HCT116 (cell line): ENCODE measurements around the gene RFWD3. TPM values are rescaled to one million over a fixed set of nuclear protein-coding genes. Genes with fewer than 3 reads are reported as not detected.
A peak's percentile ranks its signal among the peaks of the same experiment; 100 is the strongest.

ENCODE experiments used
- ATAC-seq: fragments of 200-7000 bp; cut with Tn5 transposase; 2 replicates; pipeline ENCODE4 v1.9.1; 2020; ENCODE audit warnings: mild to moderate bottlenecking, moderate library complexity
- BruUV-seq: library from RNA; stranded (reverse); fragments of 400-500 nt; replicated peaks from 2 replicates; lab custom pipeline; 2021; lab: Mats Ljungman, UMichigan
- CTCF ChIA-PET: fragments of 300-600 bp; sonication (Branson Sonifier 250); formaldehyde crosslinking; loops from one replicate; lab custom pipeline; 2021; ENCODE audit warnings: antibody characterized with exemption; lab: Charles Lee
- POLR2A ChIA-PET: fragments of 300-600, 350-600 bp; sonication (Branson Sonifier 250); formaldehyde crosslinking; loops from one replicate; lab custom pipeline; 2021; ENCODE audit warnings: antibody characterized with exemption; lab: Charles Lee
- RAD21 ChIA-PET, 2 experiments: fragments of 300-600 bp; sonication (Branson Sonifier 250); formaldehyde crosslinking; loops; one replicate each; lab custom pipeline; 2023; ENCODE audit warnings: low total read pairs in 2 of 2; ENCODE audit not compliant: uncharacterized antibody in 2 of 2, unreplicated experiment in 2 of 2, low non-redundant PET in 1 of 2; lab: Charles Lee
- DNase-seq: peaks from one replicate; pipeline ENCODE4 v3.0.0-alpha.2; 2010; ENCODE audit warnings: low read depth, low spot score
- H2AFZ ChIP-seq: fragments of 200-600 bp; shearing (Covaris generic), sonication (generic); 2 replicates; pipeline ENCODE4 v1.6.1; 2017; ENCODE audit warnings: low read depth, mixed run types, mixed read lengths, antibody characterized with exemption, low read length; ENCODE audit not compliant: poor library complexity, severe bottlenecking
- H3K27ac ChIP-seq: 2 replicates; pipeline ENCODE4 v1.5.1; 2012; ENCODE audit warnings: low read depth, low read length
- H3K27me3 ChIP-seq: fragments of 200-600 bp; sonication (generic); 2 replicates; pipeline ENCODE4 v1.6.1; 2016; ENCODE audit warnings: mixed run types, low read length, mixed read lengths; ENCODE audit not compliant: insufficient read depth
- H3K36me3 ChIP-seq, 2 experiments: fragments of 200-500 bp in 1 of 2; fragments of 200-600 bp in 1 of 2; sonication (Bioruptor generic) in 1 of 2; sonication (generic) in 1 of 2; 2 replicates each; pipeline versions ENCODE4 v1.5.1 to v1.6.1; 2014 to 2016; ENCODE audit warnings: low read length in 2 of 2, inconsistent platforms in 1 of 2, mixed read lengths in 1 of 2, mixed run types in 1 of 2; ENCODE audit not compliant: insufficient read depth in 2 of 2, control insufficient read depth in 1 of 2
- H3K4me1 ChIP-seq, 2 experiments: fragments of 200-600 bp in 1 of 2; sonication (generic) in 1 of 2; 2 replicates each; pipeline versions ENCODE4 v1.5.1 to v1.6.1; 2012 to 2017; ENCODE audit warnings: low read length in 2 of 2, inconsistent platforms in 1 of 2, mild to moderate bottlenecking in 1 of 2, mixed read lengths in 1 of 2, mixed run types in 1 of 2, moderate library complexity in 1 of 2; ENCODE audit not compliant: insufficient read depth in 2 of 2, control insufficient read depth in 1 of 2
- H3K4me2 ChIP-seq: fragments of 200-600 bp; sonication (generic); 2 replicates; pipeline ENCODE4 v1.6.1; 2017; ENCODE audit warnings: mixed run types, low read length, mixed read lengths
- H3K4me3 ChIP-seq, 2 experiments: fragments of 200-600 bp in 1 of 2; sonication (generic) in 1 of 2; replicated peaks in 1 of 2; 2 replicates each; pipeline ENCODE4 v1.5.1; 2011 to 2016; ENCODE audit warnings: low read length in 2 of 2, control low read depth in 1 of 2, low read depth in 1 of 2, mild to moderate bottlenecking in 1 of 2, mixed read lengths in 1 of 2, mixed run types in 1 of 2
- H3K79me2 ChIP-seq: fragments of 200-600 bp; sonication (generic); 2 replicates; pipeline ENCODE4 v1.6.1; 2017; ENCODE audit warnings: mild to moderate bottlenecking, mixed run types, low read length, moderate library complexity, mixed read lengths; ENCODE audit not compliant: insufficient read depth
- H3K9ac ChIP-seq: fragments of 200-600 bp; sonication (generic); 2 replicates; pipeline ENCODE4 v1.6.1; 2016; ENCODE audit warnings: low read length, mixed read lengths
- H3K9me2 ChIP-seq: fragments of 200-600 bp; sonication (generic), shearing (Covaris generic); 2 replicates; pipeline ENCODE4 v1.6.1; 2017; ENCODE audit warnings: mixed run types, mild to moderate bottlenecking, moderate library complexity; ENCODE audit not compliant: insufficient read depth
- H3K9me3 ChIP-seq, 2 experiments: fragments of 200-500 bp in 1 of 2; fragments of 200-600 bp in 1 of 2; sonication (Bioruptor generic) in 1 of 2; sonication (generic) in 1 of 2; 2 replicates each; pipeline ENCODE4 v1.6.1; 2014 to 2017; ENCODE audit warnings: low read length in 2 of 2, mixed read lengths in 2 of 2, inconsistent platforms in 1 of 2, low read depth in 1 of 2, mild to moderate bottlenecking in 1 of 2, mixed run types in 1 of 2, moderate library complexity in 1 of 2; ENCODE audit not compliant: control insufficient read depth in 1 of 2, insufficient read depth in 1 of 2
- H4K20me1 ChIP-seq: fragments of 200-600 bp; sonication (generic), shearing (Covaris generic); 2 replicates; pipeline ENCODE4 v1.6.1; 2017; ENCODE audit warnings: mixed run types, mild to moderate bottlenecking, moderate library complexity; ENCODE audit not compliant: insufficient read depth
- EGR1 ChIP-seq: IDR thresholded peaks from 2 replicates; pipeline ENCODE4 v1.6.1; 2012; ENCODE audit warnings: low read depth
- ELF1 ChIP-seq: IDR thresholded peaks from 2 replicates; pipeline ENCODE4 v1.6.1; 2012; ENCODE audit warnings: low read depth, borderline replicate concordance
- POLR2AphosphoS5 ChIP-seq: IDR thresholded peaks from 2 replicates; pipeline ENCODE4 v1.6.1; 2011; ENCODE audit warnings: mild to moderate bottlenecking, low read depth, low read length, moderate library complexity
- SRF ChIP-seq: IDR thresholded peaks from 2 replicates; pipeline ENCODE4 v1.6.1; 2012; ENCODE audit warnings: low read depth
- TCF7L2 ChIP-seq: IDR thresholded peaks from 2 replicates; pipeline ENCODE4 v1.7.0; 2011; ENCODE audit warnings: borderline replicate concordance, inconsistent platforms; ENCODE audit not compliant: insufficient read depth, insufficient read length; ENCODE audit errors: extremely low read depth
- intact Hi-C: fragments of 100-400 bp; cut with micrococcal nuclease; formaldehyde crosslinking; loops from 2 replicates; pipeline ENCODE4 v1.10.0; 2022
- total RNA-seq: library from RNA; stranded (reverse); gene quantifications from one replicate; pipeline ENCODE4 v1.2.1, GENCODE V29; 2021; ENCODE audit not compliant: unreplicated experiment
- TF ChIP-seq, protein P1 (sequence below): IDR thresholded peaks from 2 replicates; pipeline ENCODE4 v1.6.1; 2012
- TF ChIP-seq, protein P2 (sequence below): IDR thresholded peaks from 2 replicates; pipeline ENCODE4 v1.6.1; 2011; ENCODE audit warnings: mild to moderate bottlenecking, low read length, moderate library complexity; ENCODE audit not compliant: insufficient replicate concordance; ENCODE audit errors: extremely low read depth

RFWD3 gene
- total RNA-seq, 1 experiment from 2014 or later: 83.6 TPM

- RAD21 ChIA-PET: interaction anchor here in 1 of 2 experiments (0.5 kb wide), 1 partner anchor 10 kb away, joined by 3 read pairs; no protein-coding TSS in a partner anchor
- Histone ChIP-seq H3K9me2 (no peaks in the 10 kb centered on the region), H3K79me2 (peaks cover 45% of the 10 kb centered on the region)
- DNase-seq: no peak
- TF ChIP-seq EGR1: no peak
- no peak for TF ChIP-seq POLR2AphosphoS5
- TF ChIP-seq TCF7L2: no peak
- no peak for TF ChIP-seq SRF
- no peak for TF ChIP-seq ELF1
- TF ChIP-seq, protein P1, sequence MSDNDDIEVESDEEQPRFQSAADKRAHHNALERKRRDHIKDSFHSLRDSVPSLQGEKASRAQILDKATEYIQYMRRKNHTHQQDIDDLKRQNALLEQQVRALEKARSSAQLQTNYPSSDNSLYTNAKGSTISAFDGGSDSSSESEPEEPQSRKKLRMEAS: no peak
- TF ChIP-seq, protein P2, sequence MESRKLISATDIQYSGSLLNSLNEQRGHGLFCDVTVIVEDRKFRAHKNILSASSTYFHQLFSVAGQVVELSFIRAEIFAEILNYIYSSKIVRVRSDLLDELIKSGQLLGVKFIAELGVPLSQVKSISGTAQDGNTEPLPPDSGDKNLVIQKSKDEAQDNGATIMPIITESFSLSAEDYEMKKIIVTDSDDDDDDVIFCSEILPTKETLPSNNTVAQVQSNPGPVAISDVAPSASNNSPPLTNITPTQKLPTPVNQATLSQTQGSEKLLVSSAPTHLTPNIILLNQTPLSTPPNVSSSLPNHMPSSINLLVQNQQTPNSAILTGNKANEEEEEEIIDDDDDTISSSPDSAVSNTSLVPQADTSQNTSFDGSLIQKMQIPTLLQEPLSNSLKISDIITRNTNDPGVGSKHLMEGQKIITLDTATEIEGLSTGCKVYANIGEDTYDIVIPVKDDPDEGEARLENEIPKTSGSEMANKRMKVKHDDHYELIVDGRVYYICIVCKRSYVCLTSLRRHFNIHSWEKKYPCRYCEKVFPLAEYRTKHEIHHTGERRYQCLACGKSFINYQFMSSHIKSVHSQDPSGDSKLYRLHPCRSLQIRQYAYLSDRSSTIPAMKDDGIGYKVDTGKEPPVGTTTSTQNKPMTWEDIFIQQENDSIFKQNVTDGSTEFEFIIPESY: no peak
- TF ChIP-seq, all 23 proteins: peak for 0
- BruUV-seq: TSS peak; percentile 94
- ChIA-PET CTCF (interaction anchor here (1.4 kb wide), 1 partner anchor 195 kb away, joined by 5 read pairs; no protein-coding TSS in a partner anchor), POLR2A (interaction anchor here (0.7 to 1.3 kb wide), 8 partner anchors 11 to 786 kb away, joined by 3 to 7 read pairs (median 3); partner anchors contain the start of gene GLG1)
- intact Hi-C loops: no loop called here
- peaks cover 19 to 31% of the 10 kb centered on the region in 2 experiments for H3K36me3 ChIP-seq
- peak overlapping the region; percentile 32 to 41 for H3K4me3 ChIP-seq
- H2AFZ ChIP-seq: peak overlapping the region; percentile 94
- no peaks in the 10 kb centered on the region for H3K9me3 ChIP-seq
- peaks cover 11% of the 10 kb centered on the region; the same call in 1 of the 2 replicates for H4K20me1 ChIP-seq
- H3K4me1 ChIP-seq: peaks cover 6 to 14% of the 10 kb centered on the region in 2 experiments; a peak in 2 of 4 replicates
- H3K9ac ChIP-seq: peak overlapping the region; percentile 55
- H3K27me3 ChIP-seq: no peaks in the 10 kb centered on the region
- H3K4me2 ChIP-seq: peak overlapping the region; percentile 63
- ATAC-seq: no peak
- peak overlapping the region; percentile 23; the same call in 1 of the 2 replicates for H3K27ac ChIP-seq
Observed at GRCh38 chr16:74667255-74667700, 601 bp upstream of the RFWD3 start.
